HG02623 (cell line): Measurements from ENCODE around the gene DEFB131A.
"Not testable (repeated sequence)": the region's sequence is repeated elsewhere in the genome, so short reads cannot be mapped to it uniquely, and the experiment has no call there.

Source experiments
- ATAC-seq: cut with Tn5 transposase; IDR thresholded peaks from one replicate; pipeline ENCODE4 v1.9.1; 2021; ENCODE audit warnings: moderate library complexity; ENCODE audit not compliant: unreplicated experiment

The DEFB131A gene

GRCh38 chr4:9444114-9444513 lies at the start of gene DEFB131A:
DEFB131A (plus strand) TSS chr4:9444414; CDS start chr4:9444534, 120 bp downstream.
- not testable (repeated sequence) for ATAC-seq

- ATAC-seq, result not testable (repeated sequence)
Measured at GRCh38 chr4:9405774-9406173, 38.4 kb upstream of the DEFB131A start.

GRCh38 chr4:9406491-9406890 lies 37.7 kb upstream of the DEFB131A start:
- not testable (repeated sequence) for ATAC-seq

- no peak for ATAC-seq
Measured at GRCh38 chr4:9409793-9410192, 34.4 kb upstream of the DEFB131A start.

- ATAC-seq, result not testable (repeated sequence)
Measured at GRCh38 chr4:9421884-9422455, 22.2 kb upstream of the DEFB131A start.

GRCh38 chr4:9425916-9426315 lies 18.3 kb upstream of the DEFB131A start:
- not testable (repeated sequence) for ATAC-seq

- not testable (repeated sequence) for ATAC-seq
Measured at GRCh38 chr4:9430061-9430460, 14.2 kb upstream of the DEFB131A start.

- ATAC-seq, result not testable (repeated sequence)
Measured at GRCh38 chr4:9433320-9433719, 10.9 kb upstream of the DEFB131A start.

GRCh38 chr4:9436728-9437127 lies 7.5 kb upstream of the DEFB131A start:
- not testable (repeated sequence) for ATAC-seq

GRCh38 chr4:9442355-9442754 lies 1.9 kb upstream of the DEFB131A start:
- not testable (repeated sequence) for ATAC-seq

GRCh38 chr4:9444681-9445080 lies 467 bp downstream of the DEFB131A start:
- not testable (repeated sequence) for ATAC-seq

- ATAC-seq, result not testable (repeated sequence)
Measured at GRCh38 chr4:9452251-9452650, 8.0 kb downstream of the DEFB131A start.

GRCh38 chr4:9454284-9454683 lies 10.1 kb downstream of the DEFB131A start:
- ATAC-seq, result not testable (repeated sequence)

GRCh38 chr4:9455046-9455445 lies 10.8 kb downstream of the DEFB131A start:
- not testable (repeated sequence) for ATAC-seq

GRCh38 chr4:9479466-9479865 lies 35.3 kb downstream of the DEFB131A start:
- not testable (repeated sequence) for ATAC-seq

GRCh38 chr4:9480066-9480465 lies 35.9 kb downstream of the DEFB131A start:
- not testable (repeated sequence) for ATAC-seq

- ATAC-seq, result not testable (repeated sequence)
Measured at GRCh38 chr4:9482871-9483270, 38.7 kb downstream of the DEFB131A start.

GRCh38 chr4:9483682-9484081 lies 39.5 kb downstream of the DEFB131A start:
- ATAC-seq, result not testable (repeated sequence)

- ATAC-seq, result not testable (repeated sequence)
Measured at GRCh38 chr4:9486880-9487279, 42.7 kb downstream of the DEFB131A start.

- ATAC-seq, result not testable (repeated sequence)
Measured at GRCh38 chr4:9488796-9489195, 44.6 kb downstream of the DEFB131A start.

GRCh38 chr4:9490496-9490895 lies 46.3 kb downstream of the DEFB131A start:
- not testable (repeated sequence) for ATAC-seq

- not testable (repeated sequence) for ATAC-seq
Measured at GRCh38 chr4:9490986-9491385, 46.8 kb downstream of the DEFB131A start.

- not testable (repeated sequence) for ATAC-seq
Measured at GRCh38 chr4:9493589-9493988, 49.4 kb downstream of the DEFB131A start.
